H1 (cell line): ENCODE measurements around the gene IMP3.

Source experiments
- CBX8 ChIP-seq: fragments of 300-800, 300-1000 bp; sonication (generic); IDR thresholded peaks from 2 replicates; pipeline ENCODE4 v1.7.1; 2016; ENCODE audit warnings: low read depth, low read length, borderline replicate concordance
- EP300 ChIP-seq, 2 experiments: IDR thresholded peaks; 1 replicate in 1 of 2; 2 replicates in 1 of 2; pipeline ENCODE4 v1.6.1; 2011 to 2012; ENCODE audit warnings: low read depth in 2 of 2, low read length in 2 of 2, mild to moderate bottlenecking in 2 of 2, borderline replicate concordance in 1 of 2, inconsistent platforms in 1 of 2, moderate library complexity in 1 of 2
- EZH2 ChIP-seq: fragments of 200-600 bp; sonication (generic); IDR thresholded peaks from 2 replicates; pipeline ENCODE4 v1.7.1; 2012; ENCODE audit warnings: low read depth, mild to moderate bottlenecking, moderate library complexity, low read length, inconsistent platforms; ENCODE audit not compliant: severe bottlenecking
- MAX ChIP-seq: IDR thresholded peaks from 2 replicates; pipeline ENCODE4 v1.6.1; 2012; ENCODE audit warnings: inconsistent platforms
- POLR2A ChIP-seq, 2 experiments: IDR thresholded peaks; 1 replicate in 1 of 2; 2 replicates in 1 of 2; pipeline ENCODE4 v1.6.1; 2011; ENCODE audit warnings: low read depth in 2 of 2, low read length in 2 of 2, mild to moderate bottlenecking in 2 of 2; ENCODE audit errors: control extremely low read depth in 1 of 2
- RAD21 ChIP-seq, 2 experiments: IDR thresholded peaks in 1 of 2; conservative IDR thresholded peaks in 1 of 2; 2 replicates each; pipeline ENCODE4 v1.6.1; 2011; ENCODE audit warnings: low read depth in 2 of 2, low read length in 2 of 2, improper control_type of control experiment in 1 of 2, inconsistent platforms in 1 of 2, mild to moderate bottlenecking in 1 of 2, moderate library complexity in 1 of 2
- TCF12 ChIP-seq: IDR thresholded peaks from 2 replicates; pipeline ENCODE4 v1.6.1; 2011; ENCODE audit warnings: low read depth, mild to moderate bottlenecking, low read length
- YY1 ChIP-seq: IDR thresholded peaks from 2 replicates; pipeline ENCODE4 v1.6.1; 2011; ENCODE audit warnings: low read depth, mild to moderate bottlenecking, low read length
- TF ChIP-seq, protein P1 (sequence below), 3 experiments: IDR thresholded peaks; 1 replicate in 2 of 3; 2 replicates in 1 of 3; pipeline versions ENCODE4 v1.5.1 to v1.6.1; 2011; ENCODE audit warnings: low read length in 3 of 3, mild to moderate bottlenecking in 3 of 3, inconsistent platforms in 2 of 3, low read depth in 1 of 3, moderate library complexity in 1 of 3; ENCODE audit not compliant: insufficient read depth in 1 of 3; ENCODE audit errors: control extremely low read depth in 1 of 3

- TF ChIP-seq, protein P1, sequence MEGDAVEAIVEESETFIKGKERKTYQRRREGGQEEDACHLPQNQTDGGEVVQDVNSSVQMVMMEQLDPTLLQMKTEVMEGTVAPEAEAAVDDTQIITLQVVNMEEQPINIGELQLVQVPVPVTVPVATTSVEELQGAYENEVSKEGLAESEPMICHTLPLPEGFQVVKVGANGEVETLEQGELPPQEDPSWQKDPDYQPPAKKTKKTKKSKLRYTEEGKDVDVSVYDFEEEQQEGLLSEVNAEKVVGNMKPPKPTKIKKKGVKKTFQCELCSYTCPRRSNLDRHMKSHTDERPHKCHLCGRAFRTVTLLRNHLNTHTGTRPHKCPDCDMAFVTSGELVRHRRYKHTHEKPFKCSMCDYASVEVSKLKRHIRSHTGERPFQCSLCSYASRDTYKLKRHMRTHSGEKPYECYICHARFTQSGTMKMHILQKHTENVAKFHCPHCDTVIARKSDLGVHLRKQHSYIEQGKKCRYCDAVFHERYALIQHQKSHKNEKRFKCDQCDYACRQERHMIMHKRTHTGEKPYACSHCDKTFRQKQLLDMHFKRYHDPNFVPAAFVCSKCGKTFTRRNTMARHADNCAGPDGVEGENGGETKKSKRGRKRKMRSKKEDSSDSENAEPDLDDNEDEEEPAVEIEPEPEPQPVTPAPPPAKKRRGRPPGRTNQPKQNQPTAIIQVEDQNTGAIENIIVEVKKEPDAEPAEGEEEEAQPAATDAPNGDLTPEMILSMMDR (IDR thresholded peaks at IDR 0.05; ENCODE audit: control extremely low read depth in 1 of 3, insufficient read depth in 1 of 3, low read depth in 1 of 3, low read length in 3 of 3) = no peak
- TF ChIP-seq POLR2A (IDR thresholded peaks at IDR 0.05; ENCODE audit: control extremely low read depth in 1 of 2, low read depth in 2 of 2, low read length in 2 of 2) (no peak), CBX8 (no peak), TCF12 (no peak), RAD21 (IDR thresholded peaks at IDR 0.05 in 1 of 2, conservative IDR thresholded peaks at IDR 0.05 in 1 of 2; ENCODE audit: low read depth in 2 of 2, low read length in 2 of 2) (no peak), EP300 (IDR thresholded peaks at IDR 0.05; ENCODE audit: borderline replicate concordance in 1 of 2, low read depth in 2 of 2, low read length in 2 of 2) (no peak), YY1 (no peak), EZH2 (no peak), MAX (no peak)
These were observed 20.1 kb upstream of the IMP3 start for GRCh38 chr15:75659928-75660645.
